Tibial nerve (tissue), 4 donors: ENCODE results near the gene AMELX. TPM values are rescaled to one million over a fixed set of nuclear protein-coding genes. Genes with fewer than 3 reads are reported as not detected.

Source experiments
- DNase-seq, 2 donors: peaks; one replicate each; pipeline ENCODE4 v3.0.0-alpha.2; 2019; ENCODE audit warnings: low spot score in 2 of 2
- H3K27ac ChIP-seq, 4 donors: fragments of 200-600 bp; sonication (generic) in 3 of 4; one replicate each; pipeline ENCODE4 v1.5.1; 2017 to 2019; ENCODE audit warnings: mild to moderate bottlenecking in 1 of 4
- H3K27me3 ChIP-seq, 2 donors: fragments of 200-600 bp; sonication (generic) in 1 of 2; one replicate each; pipeline versions ENCODE4 v1.5.1 to v1.6.0; 2017 to 2019
- H3K36me3 ChIP-seq, 3 donors: fragments of 200-600 bp; sonication (generic); one replicate each; pipeline ENCODE4 v1.5.1; 2018 to 2019
- H3K4me1 ChIP-seq, 4 donors: fragments of 200-600 bp; sonication (generic) in 3 of 4; one replicate each; pipeline ENCODE4 v1.5.1; 2017 to 2019
- H3K4me3 ChIP-seq, 4 donors: fragments of 200-600 bp; sonication (generic) in 3 of 4; one replicate each; pipeline ENCODE4 v1.5.1; 2017 to 2019; ENCODE audit warnings: mild to moderate bottlenecking in 1 of 4, moderate library complexity in 1 of 4
- H3K9me3 ChIP-seq, 4 donors: fragments of 200-600 bp; sonication (generic) in 3 of 4; one replicate each; pipeline ENCODE4 v1.5.1; 2017 to 2019
- CTCF ChIP-seq, 5 experiments: fragments of 200-600 bp in 3 of 5; fragments of 450-650 bp in 2 of 5; sonication (generic) in 3 of 5; IDR thresholded peaks; one replicate each; pipeline ENCODE4 v1.5.1; 2016 to 2019; ENCODE audit warnings: antibody characterized with exemption in 5 of 5, mild to moderate bottlenecking in 3 of 5, moderate library complexity in 2 of 5
- EP300 ChIP-seq, 2 donors: sonication (generic); formaldehyde crosslinking; IDR thresholded peaks; one replicate each; pipeline ENCODE4 v1.6.1; 2017; ENCODE audit warnings: antibody characterized with exemption in 2 of 2, mild to moderate bottlenecking in 1 of 2
- POLR2A ChIP-seq, 2 donors: fragments of 450-650 bp; IDR thresholded peaks; one replicate each; pipeline ENCODE4 v1.6.1; 2017; ENCODE audit warnings: antibody characterized with exemption in 2 of 2, mild to moderate bottlenecking in 2 of 2, moderate library complexity in 2 of 2
- WGBS, 2 donors: methylation state at CpG; one replicate each; pipeline ENCODE4 v1.1.5; 2018; 5-methylcytosine and 5-hydroxymethylcytosine counted together
- total RNA-seq, 4 donors: library from RNA; depleted of rRNA; stranded (reverse); fragments of >200 nt; gene quantifications; one replicate each; pipeline ENCODE4 v1.1.0, GENCODE V29; 2016

The AMELX gene
- total RNA-seq, 4 donors from 2014 or later: not detected

GRCh38 chrX:11296051-11296450, 2.8 kb downstream of the AMELX start:
- Histone ChIP-seq H3K9me3 (no peaks in the 10 kb centered on the region), H3K27ac (no peak overlapping the region), H3K27me3 (no peaks in the 10 kb centered on the region), H3K4me3 (no peak overlapping the region), H3K36me3 (no peaks in the 10 kb centered on the region), H3K4me1 (no peaks in the 10 kb centered on the region)
- DNase-seq: no peak
- TF ChIP-seq EP300 (IDR thresholded peaks at IDR 0.05): no peak
- no peak for TF ChIP-seq POLR2A (IDR thresholded peaks at IDR 0.05)
- no peak for TF ChIP-seq CTCF (IDR thresholded peaks at IDR 0.05)
- WGBS, 2 donors: 43 to 50% methylated on average over 5 of the region's 5 CpGs

GRCh38 chrX:11298600-11298999, 5.4 kb downstream of the AMELX start:
- 90 to 96% methylated on average over 9 of the region's 9 CpGs for WGBS, 2 donors
- Histone ChIP-seq H3K4me3 (no peak overlapping the region), H3K27me3 (no peaks in the 10 kb centered on the region), H3K4me1 (no peaks in the 10 kb centered on the region), H3K9me3 (no peaks in the 10 kb centered on the region), H3K36me3 (no peaks in the 10 kb centered on the region), H3K27ac (no peak overlapping the region)
- DNase-seq: no peak
- TF ChIP-seq POLR2A (IDR thresholded peaks at IDR 0.05) (no peak), EP300 (IDR thresholded peaks at IDR 0.05) (no peak), CTCF (IDR thresholded peaks at IDR 0.05) (no peak)

- no peak for TF ChIP-seq POLR2A (IDR thresholded peaks at IDR 0.05)
- no peak for TF ChIP-seq EP300 (IDR thresholded peaks at IDR 0.05)
- TF ChIP-seq CTCF (IDR thresholded peaks at IDR 0.05): no peak
- Histone ChIP-seq H3K4me3 (no peak overlapping the region), H3K27ac (no peak overlapping the region), H3K36me3 (no peaks in the 10 kb centered on the region), H3K9me3 (no peaks in the 10 kb centered on the region), H3K27me3 (no peaks in the 10 kb centered on the region), H3K4me1 (no peaks in the 10 kb centered on the region)
- peak; percentile 7 to 13 for DNase-seq
- WGBS, 2 donors: 80 to 82% methylated on average over 4 to 6 of the region's 6 CpGs
These were observed 11.6 kb downstream of the AMELX start for GRCh38 chrX:11304829-11305228.

- no peak overlapping the region for H3K27ac ChIP-seq
- no peaks in the 10 kb centered on the region for H3K27me3 ChIP-seq
- no peak overlapping the region for H3K4me3 ChIP-seq
- WGBS, 2 donors: 36 to 78% methylated on average over 1 of the region's 1 CpG
- H3K4me1 ChIP-seq: no peaks in the 10 kb centered on the region
- H3K9me3 ChIP-seq: no peaks in the 10 kb centered on the region
- TF ChIP-seq EP300 (IDR thresholded peaks at IDR 0.05) (no peak), POLR2A (IDR thresholded peaks at IDR 0.05) (no peak), CTCF (IDR thresholded peaks at IDR 0.05) (no peak)
- no peak for DNase-seq
- H3K36me3 ChIP-seq: no peaks in the 10 kb centered on the region
These were observed 12.4 kb downstream of the AMELX start for GRCh38 chrX:11305641-11306040.

GRCh38 chrX:11309220-11309619, 16.0 kb downstream of the AMELX start:
- H3K36me3 ChIP-seq: no peaks in the 10 kb centered on the region
- TF ChIP-seq EP300 (IDR thresholded peaks at IDR 0.05) (no peak), CTCF (IDR thresholded peaks at IDR 0.05) (no peak), POLR2A (IDR thresholded peaks at IDR 0.05) (no peak)
- no peaks in the 10 kb centered on the region for H3K4me1 ChIP-seq
- no peak overlapping the region for H3K27ac ChIP-seq
- H3K4me3 ChIP-seq: no peak overlapping the region
- 60 to 71% methylated on average over 5 of the region's 5 CpGs for WGBS, 2 donors
- H3K9me3 ChIP-seq: no peaks in the 10 kb centered on the region
- no peaks in the 10 kb centered on the region for H3K27me3 ChIP-seq
- DNase-seq: no peak
